ENCODE results near the gene TGFBI.
A peak's percentile ranks its signal among the peaks of the same experiment; 100 is the strongest.

The TGFBI gene

DNA sequence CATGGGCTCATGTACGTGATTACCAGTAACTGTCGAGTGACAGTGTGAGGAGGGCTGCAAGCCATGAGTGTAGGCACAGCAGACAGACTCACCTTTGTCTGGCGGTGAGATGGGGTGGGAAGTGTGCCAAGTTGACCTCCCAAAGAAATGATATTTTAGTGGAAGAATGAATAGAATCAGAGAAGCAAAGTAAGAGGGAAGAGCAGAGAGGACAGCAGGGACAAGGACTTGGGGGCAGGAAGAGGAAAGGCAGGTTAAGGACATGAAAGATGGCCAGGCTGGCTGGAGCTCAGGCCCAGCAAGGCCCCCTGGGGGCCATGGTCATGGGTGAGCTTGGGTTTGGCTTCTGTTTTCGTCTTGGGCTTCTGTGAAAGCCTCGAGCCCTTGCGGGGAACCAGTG is 20.2 kb downstream of the TGFBI start:
- DNase-seq = no peak

DNA sequence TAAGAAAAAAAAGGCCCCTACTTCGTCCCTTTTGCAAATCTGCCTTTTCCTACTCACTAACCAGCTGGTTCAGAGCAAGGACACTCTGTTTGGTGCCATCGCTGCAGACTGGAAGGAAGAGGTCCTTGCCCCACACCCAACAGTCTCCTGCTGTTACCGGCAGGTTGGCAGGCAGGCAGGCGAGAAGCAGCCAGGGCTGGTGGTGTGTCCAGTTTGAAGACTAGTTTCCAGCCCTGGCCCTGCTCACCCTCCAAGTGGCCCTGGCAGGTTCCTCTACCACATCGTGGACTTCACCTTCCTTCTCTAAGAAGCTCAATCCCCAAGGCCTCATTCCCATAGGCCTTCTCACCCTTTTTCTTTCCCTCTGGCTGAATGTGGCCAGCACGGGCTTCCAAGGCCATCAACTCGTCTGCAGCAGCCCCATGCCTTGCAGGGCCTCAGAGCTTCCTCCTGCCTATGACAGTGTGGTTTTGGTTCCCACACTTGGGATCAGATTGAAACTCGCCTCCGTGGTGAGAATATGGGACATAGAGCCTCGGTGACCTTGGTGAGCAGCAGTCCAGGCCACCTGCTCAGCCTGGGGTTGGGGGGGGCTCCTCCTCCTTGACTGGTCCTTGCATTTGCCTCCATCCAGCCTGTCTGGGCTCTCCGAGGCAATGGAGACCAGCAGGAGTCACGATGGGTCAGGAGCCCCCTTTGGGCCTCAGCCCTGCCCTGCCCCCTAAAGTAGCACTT is 22.9 kb downstream of the TGFBI start:
- no peak for DNase-seq

GRCh38 chr5:136052692-136053335 is 24.0 kb downstream of the TGFBI start:
- DNase-seq = no peak

- DNase-seq = peak; percentile 98
Measured at GRCh38 chr5:136053336-136054141, 24.8 kb downstream of the TGFBI start.

GRCh38 chr5:136054142-136055019 is 25.6 kb downstream of the TGFBI start:
- DNase-seq = peak; percentile 66

- DNase-seq = no peak
Measured at GRCh38 chr5:136055612-136056309, 27.0 kb downstream of the TGFBI start.

GRCh38 chr5:136056336-136056735 is 27.5 kb downstream of the TGFBI start:
- DNase-seq = no peak

GRCh38 chr5:136056771-136057335 is 28.1 kb downstream of the TGFBI start:
- DNase-seq = no peak

- DNase-seq = peak; percentile 57
Measured at GRCh38 chr5:136057401-136058038, 28.7 kb downstream of the TGFBI start.

DNA sequence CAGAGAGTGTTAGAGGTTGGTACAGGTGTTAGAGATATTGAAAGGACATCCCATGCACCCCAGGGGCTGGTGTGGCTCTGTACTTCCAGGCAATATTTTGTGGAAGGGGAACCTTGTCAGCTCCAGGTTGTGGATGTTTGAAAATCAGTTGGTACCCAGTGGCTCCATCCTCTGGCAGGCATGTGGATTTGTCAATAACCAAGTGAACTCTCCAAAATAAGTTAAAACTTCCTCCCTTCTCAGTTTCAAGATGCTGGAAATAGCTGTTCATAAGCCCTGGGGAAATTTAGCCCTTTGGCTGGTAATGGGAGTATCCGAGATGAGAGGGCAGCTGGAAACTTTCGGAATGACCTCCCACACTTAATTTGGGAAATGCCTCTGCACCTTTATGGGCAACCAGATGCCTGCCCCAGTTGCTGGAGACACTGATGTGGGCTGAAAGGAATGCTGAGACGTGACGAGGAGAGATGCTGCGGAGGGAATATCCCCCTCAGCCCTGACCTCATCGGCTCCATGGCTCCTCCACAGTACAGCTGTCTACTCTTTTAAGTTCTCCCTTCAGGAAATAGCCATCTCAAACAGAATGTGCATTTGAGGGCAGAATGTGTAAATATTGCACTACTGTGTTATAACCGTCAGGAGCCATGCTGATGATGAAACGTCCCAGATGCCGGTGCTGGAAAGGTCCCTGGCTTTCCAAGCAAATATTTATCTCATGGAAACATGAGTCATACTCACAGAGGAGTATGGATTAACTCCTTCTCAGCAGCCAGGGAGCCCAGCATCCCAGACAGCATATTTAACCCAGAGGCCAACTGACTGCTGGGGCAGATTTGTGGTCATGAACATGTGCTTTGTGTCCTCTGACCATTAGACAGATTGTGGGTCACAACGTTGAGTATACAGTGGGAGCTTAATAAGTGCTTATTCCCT is 29.5 kb downstream of the TGFBI start:
- DNase-seq = peak; percentile 98

DNA sequence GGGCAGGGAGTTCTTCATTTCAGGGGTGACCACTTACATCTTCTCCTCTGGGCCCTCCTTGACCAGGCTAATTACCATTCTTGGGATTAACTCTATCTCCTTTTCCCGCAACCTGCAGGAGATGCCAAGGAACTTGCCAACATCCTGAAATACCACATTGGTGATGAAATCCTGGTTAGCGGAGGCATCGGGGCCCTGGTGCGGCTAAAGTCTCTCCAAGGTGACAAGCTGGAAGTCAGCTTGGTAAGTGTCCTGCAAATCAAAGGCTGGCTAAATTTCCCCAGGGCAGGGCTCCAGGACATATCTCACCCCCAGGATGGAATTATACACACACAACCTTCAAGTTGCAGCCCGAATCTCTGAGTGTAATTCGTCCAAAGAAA is 30.2 kb downstream of the TGFBI start:
- no peak for DNase-seq

- no peak for DNase-seq
Measured at GRCh38 chr5:136060963-136061362, 32.2 kb downstream of the TGFBI start.

DNA sequence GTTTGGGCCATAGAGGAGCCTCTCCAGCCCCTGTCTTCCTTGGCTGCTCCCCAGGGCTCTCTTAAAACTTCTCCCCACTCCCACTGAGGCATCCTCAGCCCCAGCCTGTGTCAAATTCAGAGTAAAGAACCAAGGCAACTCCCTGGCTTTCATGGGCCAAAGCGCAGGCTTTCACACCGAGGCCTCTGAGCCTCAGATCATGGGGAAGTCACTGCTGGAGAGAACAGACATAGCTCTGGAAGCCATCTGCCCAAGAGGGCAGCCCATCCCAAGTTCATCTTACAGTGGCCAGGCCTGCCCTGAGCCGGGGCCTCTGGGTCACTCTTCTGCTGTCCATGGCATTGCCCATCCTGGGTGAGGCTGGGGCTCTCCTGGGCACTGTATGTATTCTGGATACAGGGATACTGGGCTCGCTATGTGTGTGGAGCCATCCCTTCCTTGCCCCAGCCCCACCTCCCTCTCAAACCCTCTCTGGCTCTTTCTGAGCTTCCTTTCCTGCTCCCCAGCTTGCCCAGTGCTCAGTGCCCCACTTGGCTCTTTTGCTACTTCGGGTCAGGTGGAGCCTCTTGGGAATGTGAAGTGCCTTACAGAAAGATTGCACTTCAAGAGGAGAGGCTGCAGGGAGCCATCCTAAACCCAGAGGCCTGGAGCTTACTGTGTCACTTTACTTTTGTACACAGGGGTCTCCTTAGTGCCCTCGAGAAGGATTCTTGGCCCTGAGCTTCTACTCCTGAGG is 33.0 kb downstream of the TGFBI start:
- no peak for DNase-seq

- no peak for DNase-seq
Measured at GRCh38 chr5:136062366-136063274, 33.8 kb downstream of the TGFBI start.

- no peak for DNase-seq
Measured at GRCh38 chr5:136063778-136064465, 35.1 kb downstream of the TGFBI start.

- no peak for DNase-seq
Measured at GRCh38 chr5:136064510-136064909, 35.7 kb downstream of the TGFBI start.

DNA sequence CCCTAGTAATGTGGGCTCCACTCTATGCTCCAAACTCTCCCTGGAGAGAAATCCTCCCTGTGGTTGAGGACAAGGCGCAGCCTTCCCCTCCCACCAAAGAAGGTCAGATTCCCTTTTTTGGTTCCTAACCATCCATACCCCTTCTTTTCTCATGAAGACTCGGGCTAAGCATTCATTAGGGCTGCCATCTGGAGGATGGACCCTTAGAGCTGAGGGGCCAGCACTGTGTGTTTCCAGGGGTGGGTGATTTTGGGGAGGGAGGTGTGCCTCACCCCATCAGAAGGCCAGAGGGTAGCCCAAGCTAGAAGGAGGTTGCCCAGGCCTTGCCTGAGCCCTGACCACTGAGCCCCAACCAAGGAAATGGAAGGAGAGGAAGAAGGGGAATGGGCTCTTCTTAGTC is 36.8 kb downstream of the TGFBI start:
- DNase-seq = no peak
